Ovary (tissue), 9 donors: ENCODE measurements around the gene LYRM7. TPM values are rescaled to one million over a fixed set of nuclear protein-coding genes. Genes with fewer than 3 reads are reported as not detected.

ENCODE experiments used
- DNase-seq, 5 donors: peaks; one replicate each; pipeline ENCODE4 v3.0.0-alpha.2; 2019 to 2020
- H3K27ac ChIP-seq, 2 donors: fragments of 200-600 bp; one replicate each; pipeline versions ENCODE4 v1.5.1 to v1.8.0; 2019 to 2022
- H3K27me3 ChIP-seq: fragments of 200-600 bp; one replicate; pipeline ENCODE4 v1.8.0; 2022
- H3K36me3 ChIP-seq: fragments of 200-600 bp; sonication (generic); one replicate; pipeline ENCODE4 v1.5.1; 2019
- H3K4me1 ChIP-seq: one replicate; pipeline ENCODE4 v1.8.1; 2013; ENCODE audit warnings: mild to moderate bottlenecking, moderate library complexity; ENCODE audit not compliant: insufficient read depth
- H3K4me3 ChIP-seq: fragments of 200-600 bp; sonication (generic); one replicate; pipeline ENCODE4 v1.5.1; 2017
- H3K9me3 ChIP-seq, 2 donors: fragments of 200-600 bp in 1 of 2; sonication (generic) in 1 of 2; one replicate each; pipeline versions ENCODE4 v1.5.1 to v1.8.1; 2013 to 2019; ENCODE audit warnings: mild to moderate bottlenecking in 1 of 2, moderate library complexity in 1 of 2
- CTCF ChIP-seq, 3 donors: fragments of 450-650 bp in 2 of 3; fragments of 200-600 bp in 1 of 3; IDR thresholded peaks; one replicate each; pipeline versions ENCODE4 v1.5.1 to v1.8.0; 2016 to 2022; ENCODE audit warnings: antibody characterized with exemption in 3 of 3, mild to moderate bottlenecking in 1 of 3
- EP300 ChIP-seq: sonication (generic); formaldehyde crosslinking; IDR thresholded peaks from one replicate; pipeline ENCODE4 v1.6.1; 2017; ENCODE audit warnings: antibody characterized with exemption
- POLR2A ChIP-seq: fragments of 450-650 bp; IDR thresholded peaks from one replicate; pipeline ENCODE4 v1.6.1; 2017; ENCODE audit warnings: antibody characterized with exemption, mild to moderate bottlenecking, moderate library complexity
- WGBS, 3 donors: extraction: QIAGEN DNeasy Blood & Tissue Kit in 1 of 3; methylation state at CpG; one replicate each; pipeline versions ENCODE4 v1.1.5 to v1.1.7; 2013 to 2017; 5-methylcytosine and 5-hydroxymethylcytosine counted together
- intact Hi-C, 4 donors: fragments of 100-400 bp; cut with DNase I; formaldehyde crosslinking; loops; one replicate each; pipeline versions ENCODE4 v1.11.0 to v1.15.1; 2022 to 2023
- polyA plus RNA-seq, 2 donors: library from polyadenylated mRNA; stranded (reverse); fragments of 200-250 nt in 1 of 2; fragments of 350-450 nt in 1 of 2; fragmentation: Illumina TruSeq in 1 of 2; extraction: RNeasy Lipid Tissue Mini Kit (QIAGEN cat#74804) in 1 of 2; gene quantifications; one replicate each; pipeline ENCODE4 v1.2.3, GENCODE V29; 2013 to 2014
- total RNA-seq, 7 donors: library from RNA; depleted of rRNA in 2 of 7; stranded (reverse); fragments of >200 nt in 2 of 7; fragmentation: NEBNext Ultra II Directional in 3 of 7; extraction: Animal tissue kit (Norgen Biotek cat#: 25700) in 3 of 7; gene quantifications; one replicate each; pipeline versions ENCODE4 v1.1.0 to v1.2.4, GENCODE V29; 2016 to 2023
- donor health status: DM: no; HTN: no; CAD: no; lungs with moderate emphysema.
- donor health status: DM: no; HTN: no; CAD: no.
- donor health status: Bipolar disorder and iron deficiency.
- donor health status: DM: yes; HTN: yes; CAD: no.
- donor health status: DM: no; HTN: no; CAD: no.
- donor health status: DM: yes; HTN: yes; CAD: no.

LYRM7 gene
- total and polyA plus RNA-seq, 9 donors: 3.9 to 17.9 (median 9.0) TPM

- Histone ChIP-seq H3K4me1 (no peaks in the 10 kb centered on the region), H3K36me3 (no peaks in the 10 kb centered on the region), H3K27me3 (no peaks in the 10 kb centered on the region), H3K27ac (no peak overlapping the region), H3K4me3 (no peak overlapping the region), H3K9me3 (no peaks in the 10 kb centered on the region)
- TF ChIP-seq EP300 (no peak), CTCF (IDR thresholded peaks at IDR 0.05) (no peak), POLR2A (no peak)
- intact Hi-C loops: no loop called here
- no peak for DNase-seq
- WGBS, 3 donors: 84 to 86% (median 84%) methylated on average over 4 of the region's 4 CpGs
Observed at GRCh38 chr5:131196331-131196730, 25.6 kb downstream of the LYRM7 start.

- H3K27ac ChIP-seq: no peak overlapping the region
- H3K9me3 ChIP-seq: no peaks in the 10 kb centered on the region
- 86 to 98% (median 96%) methylated on average over 5 of the region's 5 CpGs for WGBS, 3 donors
- no peak for DNase-seq
- H3K4me1 ChIP-seq: no peaks in the 10 kb centered on the region
- TF ChIP-seq CTCF (IDR thresholded peaks at IDR 0.05): no peak
- no peak for TF ChIP-seq POLR2A
- no peak for TF ChIP-seq EP300
- no peaks in the 10 kb centered on the region for H3K36me3 ChIP-seq
- no peak overlapping the region for H3K4me3 ChIP-seq
- no peaks in the 10 kb centered on the region for H3K27me3 ChIP-seq
- intact Hi-C loops: no loop called here
Observed at GRCh38 chr5:131198625-131199024, 27.9 kb downstream of the LYRM7 start.

- H3K27me3 ChIP-seq: no peaks in the 10 kb centered on the region
- intact Hi-C loops: no loop called here
- no peaks in the 10 kb centered on the region for H3K9me3 ChIP-seq
- no peak for TF ChIP-seq POLR2A
- no peak for TF ChIP-seq EP300
- no peak for TF ChIP-seq CTCF (IDR thresholded peaks at IDR 0.05)
- H3K36me3 ChIP-seq: no peaks in the 10 kb centered on the region
- H3K4me1 ChIP-seq: no peaks in the 10 kb centered on the region
- WGBS, 3 donors: 92 to 95% (median 95%) methylated on average over 3 of the region's 3 CpGs
- no peak overlapping the region for H3K4me3 ChIP-seq
- no peak overlapping the region for H3K27ac ChIP-seq
- DNase-seq: no peak
Observed at GRCh38 chr5:131200560-131200959, 29.8 kb downstream of the LYRM7 start.

GRCh38 chr5:131204964-131205363 is 34.2 kb downstream of the LYRM7 start:
- no peak overlapping the region for H3K27ac ChIP-seq
- no peak for DNase-seq
- H3K9me3 ChIP-seq: no peaks in the 10 kb centered on the region
- H3K4me3 ChIP-seq: no peak overlapping the region
- H3K4me1 ChIP-seq: no peaks in the 10 kb centered on the region
- TF ChIP-seq CTCF (IDR thresholded peaks at IDR 0.05): no peak
- no peak for TF ChIP-seq POLR2A
- no peak for TF ChIP-seq EP300
- no peaks in the 10 kb centered on the region for H3K36me3 ChIP-seq
- intact Hi-C loops: no loop called here
- 89 to 92% (median 91%) methylated on average over 2 of the region's 2 CpGs for WGBS, 3 donors
- H3K27me3 ChIP-seq: no peaks in the 10 kb centered on the region

GRCh38 chr5:131206061-131206460 is 35.3 kb downstream of the LYRM7 start:
- intact Hi-C loops: no loop called here
- Histone ChIP-seq H3K27me3 (no peaks in the 10 kb centered on the region), H3K9me3 (no peaks in the 10 kb centered on the region), H3K27ac (no peak overlapping the region), H3K36me3 (no peaks in the 10 kb centered on the region), H3K4me3 (no peak overlapping the region), H3K4me1 (no peaks in the 10 kb centered on the region)
- TF ChIP-seq EP300: no peak
- TF ChIP-seq CTCF (IDR thresholded peaks at IDR 0.05): no peak
- no peak for TF ChIP-seq POLR2A
- WGBS, 3 donors: 93 to 95% (median 95%) methylated on average over 2 of the region's 2 CpGs
- DNase-seq: no peak
